T-helper 2 cell treated with Interferon-gamma antibody and Interleukin-4, amounts not matched to agents 5 μg/mL and 100 μg/mL, for 36 hours (primary cell): ENCODE data around the gene USP47.
A peak's percentile ranks its signal among the peaks of the same experiment; 100 is the strongest.

Source experiments
- DNase-seq: peaks from one replicate; pipeline ENCODE4 v3.0.0; 2021; ENCODE audit warnings: low spot score
- H3K27ac Mint-ChIP-seq: one replicate; pipeline ENCODE4 v1.8.0; 2021; ENCODE audit warnings: mild to moderate bottlenecking, mixed read lengths
- H3K27me3 Mint-ChIP-seq: one replicate; pipeline ENCODE4 v1.8.0; 2021; ENCODE audit warnings: low read depth, mixed read lengths
- H3K36me3 Mint-ChIP-seq: one replicate; pipeline ENCODE4 v1.8.0; 2021; ENCODE audit warnings: low read depth, mixed read lengths
- H3K4me1 Mint-ChIP-seq: one replicate; pipeline ENCODE4 v1.8.0; 2021; ENCODE audit warnings: low read depth, mixed read lengths
- H3K4me3 Mint-ChIP-seq: one replicate; pipeline ENCODE4 v1.8.0; 2022; ENCODE audit warnings: mild to moderate bottlenecking, moderate library complexity, mixed read lengths
- H3K9me3 Mint-ChIP-seq: one replicate; pipeline ENCODE4 v1.8.0; 2021; ENCODE audit warnings: mixed read lengths

The USP47 gene

GRCh38 chr11:11946878-11947277 is 105.1 kb downstream of the USP47 start:
- no peak overlapping the region for H3K27ac Mint-ChIP-seq
- no peaks in the 10 kb centered on the region for H3K9me3 Mint-ChIP-seq
- no peaks in the 10 kb centered on the region for H3K27me3 Mint-ChIP-seq
- H3K4me1 Mint-ChIP-seq, result no peaks in the 10 kb centered on the region
- no peak overlapping the region for H3K4me3 Mint-ChIP-seq
- H3K36me3 Mint-ChIP-seq, result peaks cover 30% of the 10 kb centered on the region
- DNase-seq, result no peak

GRCh38 chr11:11947825-11948224 is 106.1 kb downstream of the USP47 start:
- peaks cover 30% of the 10 kb centered on the region for H3K36me3 Mint-ChIP-seq
- no peak for DNase-seq
- H3K4me3 Mint-ChIP-seq, result no peak overlapping the region
- no peaks in the 10 kb centered on the region for H3K27me3 Mint-ChIP-seq
- no peak overlapping the region for H3K27ac Mint-ChIP-seq
- no peaks in the 10 kb centered on the region for H3K4me1 Mint-ChIP-seq
- H3K9me3 Mint-ChIP-seq, result no peaks in the 10 kb centered on the region

- H3K27ac Mint-ChIP-seq, result no peak overlapping the region
- no peaks in the 10 kb centered on the region for H3K9me3 Mint-ChIP-seq
These were observed 106.6 kb downstream of the USP47 start for GRCh38 chr11:11948242-11948947.

GRCh38 chr11:11949482-11949881 is 107.7 kb downstream of the USP47 start:
- H3K36me3 Mint-ChIP-seq, result peaks cover 39% of the 10 kb centered on the region
- DNase-seq, result no peak
- no peaks in the 10 kb centered on the region for H3K27me3 Mint-ChIP-seq
- no peak overlapping the region for H3K27ac Mint-ChIP-seq
- no peaks in the 10 kb centered on the region for H3K9me3 Mint-ChIP-seq
- H3K4me3 Mint-ChIP-seq, result no peak overlapping the region
- no peaks in the 10 kb centered on the region for H3K4me1 Mint-ChIP-seq

More at GRCh38 chr11:11948242-11948947, 106.6 kb downstream of the USP47 start:
- no peak overlapping the region for H3K4me3 Mint-ChIP-seq
- no peaks in the 10 kb centered on the region for H3K27me3 Mint-ChIP-seq
- no peaks in the 10 kb centered on the region for H3K4me1 Mint-ChIP-seq
- no peak for DNase-seq
- peaks cover 33% of the 10 kb centered on the region for H3K36me3 Mint-ChIP-seq

GRCh38 chr11:11952036-11952435 is 110.3 kb downstream of the USP47 start:
- Mint-ChIP-seq H3K4me1 (no peaks in the 10 kb centered on the region), H3K27me3 (no peaks in the 10 kb centered on the region), H3K36me3 (peaks cover 48% of the 10 kb centered on the region), H3K4me3 (no peak overlapping the region), H3K27ac (no peak overlapping the region), H3K9me3 (no peaks in the 10 kb centered on the region)
- no peak for DNase-seq

- H3K4me3 Mint-ChIP-seq, result no peak overlapping the region
- no peak overlapping the region for H3K27ac Mint-ChIP-seq
- peaks cover 20% of the 10 kb centered on the region for H3K4me1 Mint-ChIP-seq
- H3K27me3 Mint-ChIP-seq, result no peaks in the 10 kb centered on the region
- no peak for DNase-seq
- H3K9me3 Mint-ChIP-seq, result no peaks in the 10 kb centered on the region
- peaks cover 53% of the 10 kb centered on the region for H3K36me3 Mint-ChIP-seq
These were observed 114.2 kb downstream of the USP47 start for GRCh38 chr11:11956006-11956405.

- H3K27ac Mint-ChIP-seq, result peak overlapping the region; percentile 32
- no peak overlapping the region for H3K4me3 Mint-ChIP-seq
- H3K4me1 Mint-ChIP-seq, result peaks cover 27% of the 10 kb centered on the region
- DNase-seq, result no peak
- peaks cover 10% of the 10 kb centered on the region for H3K27me3 Mint-ChIP-seq
- no peaks in the 10 kb centered on the region for H3K9me3 Mint-ChIP-seq
- H3K36me3 Mint-ChIP-seq, result peaks cover 39% of the 10 kb centered on the region
These were observed 116.8 kb downstream of the USP47 start for GRCh38 chr11:11958403-11959231.

- H3K4me3 Mint-ChIP-seq, result no peak overlapping the region
- no peak for DNase-seq
- peaks cover 17% of the 10 kb centered on the region for H3K27me3 Mint-ChIP-seq
- no peaks in the 10 kb centered on the region for H3K9me3 Mint-ChIP-seq
- no peak overlapping the region for H3K27ac Mint-ChIP-seq
- H3K36me3 Mint-ChIP-seq, result peaks cover 32% of the 10 kb centered on the region
- H3K4me1 Mint-ChIP-seq, result peaks cover 32% of the 10 kb centered on the region
These were observed 117.8 kb downstream of the USP47 start for GRCh38 chr11:11959601-11960000.

- peaks cover 32% of the 10 kb centered on the region for H3K4me1 Mint-ChIP-seq
- H3K27me3 Mint-ChIP-seq, result peaks cover 17% of the 10 kb centered on the region
- DNase-seq, result no peak
- peaks cover 29% of the 10 kb centered on the region for H3K36me3 Mint-ChIP-seq
- H3K9me3 Mint-ChIP-seq, result no peaks in the 10 kb centered on the region
- peak overlapping the region; percentile 69 for H3K4me3 Mint-ChIP-seq
- H3K27ac Mint-ChIP-seq, result peak overlapping the region; percentile 29
These were observed 118.9 kb downstream of the USP47 start for GRCh38 chr11:11960687-11961086.

GRCh38 chr11:11961399-11962028 is 119.7 kb downstream of the USP47 start:
- H3K9me3 Mint-ChIP-seq, result no peaks in the 10 kb centered on the region
- H3K4me1 Mint-ChIP-seq, result peaks cover 32% of the 10 kb centered on the region

GRCh38 chr11:11963067-11963466 is 121.3 kb downstream of the USP47 start:
- Mint-ChIP-seq H3K36me3 (peaks cover 14% of the 10 kb centered on the region), H3K27ac (no peak overlapping the region), H3K4me3 (no peak overlapping the region), H3K9me3 (no peaks in the 10 kb centered on the region), H3K27me3 (peaks cover 17% of the 10 kb centered on the region), H3K4me1 (peaks cover 32% of the 10 kb centered on the region)
- no peak for DNase-seq

More at GRCh38 chr11:11961399-11962028, 119.7 kb downstream of the USP47 start:
- Mint-ChIP-seq H3K27ac (no peak overlapping the region), H3K36me3 (peaks cover 23% of the 10 kb centered on the region), H3K4me3 (peak overlapping the region; percentile 69), H3K27me3 (peaks cover 17% of the 10 kb centered on the region)
- no peak for DNase-seq

GRCh38 chr11:11963842-11964773 is 122.3 kb downstream of the USP47 start:
- Mint-ChIP-seq H3K9me3 (no peaks in the 10 kb centered on the region), H3K36me3 (peaks cover 8% of the 10 kb centered on the region), H3K27ac (no peak overlapping the region), H3K4me3 (no peak overlapping the region), H3K27me3 (peaks cover 17% of the 10 kb centered on the region), H3K4me1 (peaks cover 26% of the 10 kb centered on the region)
- DNase-seq, result no peak

- peaks cover 17% of the 10 kb centered on the region for H3K27me3 Mint-ChIP-seq
- H3K27ac Mint-ChIP-seq, result no peak overlapping the region
- H3K4me1 Mint-ChIP-seq, result peaks cover 24% of the 10 kb centered on the region
- no peak for DNase-seq
- peaks cover 8% of the 10 kb centered on the region for H3K36me3 Mint-ChIP-seq
- H3K9me3 Mint-ChIP-seq, result no peaks in the 10 kb centered on the region
- H3K4me3 Mint-ChIP-seq, result no peak overlapping the region
These were observed 123.0 kb downstream of the USP47 start for GRCh38 chr11:11964774-11965150.
